Measurements from ENCODE around the gene ZNF335.
A peak's percentile ranks its signal among the peaks of the same experiment; 100 is the strongest.
"Not testable (repeated sequence)": the region's sequence is repeated elsewhere in the genome, so short reads cannot be mapped to it uniquely, and the experiment has no call there.

Gene ZNF335

DNA sequence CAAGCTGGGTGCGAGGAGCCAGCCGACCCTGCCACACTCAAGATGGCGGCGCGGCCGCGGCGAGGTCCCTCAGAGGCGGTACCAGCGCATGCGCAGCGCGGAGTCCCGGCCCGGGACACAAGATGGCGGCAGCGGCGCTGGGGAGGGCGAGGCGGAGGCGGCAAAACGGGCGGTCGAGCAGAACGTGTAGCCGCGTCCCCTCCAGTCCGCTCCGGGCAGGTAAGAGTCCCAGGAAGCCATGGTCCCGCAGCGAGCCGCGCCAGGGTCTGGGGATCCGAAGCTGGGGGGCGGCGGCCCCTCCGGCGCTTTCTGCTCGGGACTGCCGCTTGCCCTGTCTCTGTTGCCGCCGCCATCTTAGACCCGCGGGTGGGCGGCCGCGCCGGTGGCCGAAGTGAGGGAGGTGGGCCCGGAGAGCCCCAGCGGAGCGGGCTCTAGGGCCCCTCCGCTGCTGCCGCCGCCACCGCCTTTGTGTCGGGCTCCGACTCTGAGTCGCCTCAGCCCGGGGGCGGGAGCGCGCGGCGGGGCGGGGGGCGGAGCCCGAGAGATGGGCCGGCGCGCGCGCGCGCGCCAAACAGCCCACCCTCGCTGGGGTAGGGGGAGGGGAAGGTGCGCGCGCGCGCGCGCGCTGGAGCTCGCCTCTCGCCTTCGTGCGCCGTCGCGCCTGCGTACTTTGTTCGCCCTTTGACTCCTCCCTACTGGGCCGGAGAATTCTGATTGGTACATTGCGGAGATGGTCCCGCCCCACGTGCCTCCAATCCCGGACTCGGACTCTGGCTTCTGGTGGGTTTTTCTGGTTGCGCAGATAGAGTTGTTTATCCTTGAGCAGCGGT lies 37.2 kb downstream of the ZNF335 start, which contains the start of gene PCIF1:
TSS of gene PCIF1 (plus strand) at position 98 of the 830 bp plus-strand sequence. CDS start 4,317 bp downstream, outside the sequence.
- DNase-seq (ENCODE audit: low read depth in 3 of 3): peak; percentile 97 to 98 (median 98)

DNA sequence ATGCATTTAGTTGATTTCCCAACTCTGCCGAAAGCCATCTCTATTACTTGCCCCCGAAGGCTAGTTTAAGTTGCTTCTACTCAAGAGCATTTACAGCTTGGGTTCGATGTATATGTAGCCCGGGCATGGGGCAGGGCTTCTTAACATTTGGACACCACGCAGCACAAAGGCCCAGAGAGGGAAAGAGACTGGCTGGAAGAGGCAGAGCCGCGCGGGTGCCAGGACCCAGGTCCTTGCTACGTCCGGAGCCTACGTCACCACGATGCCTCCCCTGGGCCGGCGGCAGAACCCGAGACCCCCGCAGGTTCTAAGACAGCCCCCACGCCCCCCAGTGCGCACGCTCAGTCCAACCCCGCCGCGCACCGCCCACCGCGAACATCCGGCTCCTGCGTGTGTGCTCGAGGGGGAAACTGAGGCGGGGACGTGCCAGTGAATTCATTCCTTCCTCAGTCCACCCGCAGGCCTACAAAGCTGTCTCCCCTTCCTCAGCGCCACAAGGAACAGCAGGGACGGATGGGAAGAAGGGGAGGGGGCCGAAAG lies 37.9 kb downstream of the ZNF335 start:
- DNase-seq (ENCODE audit: low read depth in 3 of 3): no peak

DNA sequence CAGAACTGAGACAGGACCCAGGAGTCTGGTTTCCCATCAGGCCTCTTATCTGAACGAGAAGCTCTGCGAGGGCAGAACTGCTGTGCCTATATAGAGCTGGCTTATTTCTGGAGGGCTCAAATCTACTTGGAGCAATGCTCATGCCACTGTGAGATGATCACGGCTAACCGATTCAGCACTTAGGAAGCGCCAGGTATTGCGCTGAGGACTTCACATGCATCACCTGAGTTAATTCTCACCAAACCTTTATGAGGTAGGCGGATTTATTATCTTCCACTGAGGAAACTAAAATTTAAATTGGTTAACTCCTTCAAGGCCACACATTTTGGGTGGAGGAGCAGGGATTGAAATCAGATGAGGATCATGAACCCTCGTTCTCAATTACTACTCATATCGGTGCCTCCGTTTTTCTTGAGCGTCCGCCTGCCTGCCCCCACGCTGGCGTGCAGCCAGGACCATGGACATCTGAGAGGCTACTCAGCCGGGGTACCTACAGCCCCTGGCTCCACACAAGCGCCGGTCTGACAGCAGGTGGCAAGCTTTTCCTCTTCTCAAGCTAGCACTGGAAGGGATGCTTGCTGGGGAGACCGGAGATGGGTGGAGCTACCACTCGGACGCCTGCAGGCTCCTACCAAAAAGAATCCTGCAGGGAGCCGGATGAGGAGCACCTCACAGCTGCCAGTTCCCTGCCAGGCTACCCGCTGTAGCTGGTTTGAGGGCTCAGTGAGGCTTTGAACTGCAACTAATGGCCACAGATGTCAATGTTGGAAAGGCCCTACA lies 38.5 kb downstream of the ZNF335 start:
- DNase-seq (ENCODE audit: low read depth in 3 of 3): peak; percentile 35 to 63 (median 36)

DNA sequence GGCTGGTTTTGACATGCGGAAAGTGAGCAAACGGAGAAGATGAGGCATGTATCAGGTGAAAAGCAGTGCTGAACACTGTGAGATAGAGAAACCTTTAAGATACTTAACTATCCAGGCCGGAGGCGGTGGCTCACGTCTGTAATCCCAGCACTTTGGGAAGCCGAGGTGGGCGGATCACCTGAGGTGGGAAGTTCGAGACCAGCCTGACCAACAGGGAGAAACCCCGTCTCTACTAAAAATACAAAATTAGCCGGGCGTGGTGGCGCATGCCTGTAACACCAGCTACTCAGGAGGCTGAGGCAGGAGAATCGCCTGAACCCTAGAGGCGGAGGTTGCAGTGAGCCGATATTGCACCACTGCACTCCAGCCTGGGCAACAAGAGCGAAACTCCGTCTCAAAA lies 40.3 kb downstream of the ZNF335 start:
- DNase-seq (ENCODE audit: low read depth in 3 of 3): not testable (repeated sequence)

GRCh38 chr20:45927071-45927878 lies 44.7 kb downstream of the ZNF335 start:
- no peak for DNase-seq (ENCODE audit: low read depth in 3 of 3)

GRCh38 chr20:45926731-45927070 lies 45.3 kb downstream of the ZNF335 start:
- no peak for DNase-seq (ENCODE audit: low read depth in 3 of 3)

DNA sequence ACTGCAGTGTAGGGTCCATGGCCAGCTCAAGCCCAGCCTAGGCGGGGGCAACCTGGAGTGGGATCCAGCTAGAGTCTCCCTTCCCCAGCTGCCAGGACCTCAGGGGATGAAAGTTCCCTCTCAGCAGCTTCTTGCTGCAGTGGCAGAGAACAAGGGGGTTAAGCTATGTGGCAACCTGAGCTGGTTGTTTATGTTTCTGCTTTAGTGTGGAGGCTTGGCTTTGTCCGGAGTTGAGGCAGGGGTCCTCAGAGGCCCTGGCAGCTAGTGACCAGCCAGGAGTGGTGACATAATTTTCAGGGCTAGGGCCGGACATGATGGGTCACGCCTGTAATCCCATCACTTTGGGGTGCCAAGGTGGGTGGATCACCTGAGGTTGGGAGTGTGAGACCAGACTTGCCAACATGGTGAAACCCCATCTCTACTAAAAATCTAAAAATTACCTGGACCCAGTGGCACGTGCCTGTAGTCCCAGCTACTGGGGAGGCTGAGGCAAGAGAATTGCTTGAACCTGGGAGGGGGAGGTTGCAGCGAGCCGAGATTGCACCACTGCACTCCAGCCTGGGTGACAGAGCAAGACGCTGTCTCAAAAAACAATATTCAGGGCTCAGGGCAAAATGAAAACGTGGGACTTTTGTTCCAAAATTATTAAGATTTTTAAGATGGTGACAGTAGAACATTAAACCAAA lies 46.0 kb downstream of the ZNF335 start:
- DNase-seq (ENCODE audit: low read depth in 3 of 3): no peak

GRCh38 chr20:45924391-45925261 lies 47.4 kb downstream of the ZNF335 start:
- no peak for DNase-seq (ENCODE audit: low read depth in 3 of 3)

DNA sequence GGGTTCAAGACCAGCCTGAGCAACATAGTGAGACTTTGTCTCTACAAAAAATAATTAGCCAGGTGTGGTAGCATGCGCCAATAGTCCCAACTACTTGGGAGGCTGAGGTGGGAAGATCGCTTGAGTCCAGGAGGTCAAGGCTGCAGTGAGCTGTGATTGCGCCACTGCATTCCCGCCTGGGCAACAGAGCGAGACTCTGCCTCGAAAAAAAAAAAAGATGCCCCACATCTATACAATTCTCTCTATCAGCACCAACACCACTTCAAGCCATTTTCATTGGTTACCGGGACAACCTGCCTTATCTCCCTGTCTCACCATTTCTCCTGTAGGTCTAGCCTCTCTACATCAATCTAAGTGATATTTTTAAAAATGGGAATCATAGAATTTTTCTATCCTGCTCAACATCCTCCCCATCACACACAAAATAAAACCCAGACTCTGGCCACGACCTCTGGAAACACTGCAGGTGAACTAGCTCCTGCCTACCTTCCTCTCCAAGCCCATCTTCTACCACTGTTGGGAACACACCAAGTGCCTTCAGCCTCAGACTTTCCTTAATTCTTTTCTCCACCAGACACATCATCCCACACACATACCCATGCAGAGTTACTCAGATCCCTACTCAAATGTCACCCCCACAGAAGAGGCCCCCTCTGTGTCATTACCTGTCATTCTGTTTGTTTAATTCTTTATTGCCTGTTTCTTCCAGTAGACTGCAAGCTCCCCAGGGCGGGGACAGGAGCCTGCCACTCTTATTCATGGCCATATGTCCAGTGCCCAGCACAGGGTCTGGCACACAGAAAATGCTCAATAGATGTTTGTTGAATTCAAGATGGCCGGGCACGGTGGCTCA lies 50.4 kb downstream of the ZNF335 start:
- no peak for DNase-seq (ENCODE audit: low read depth in 3 of 3)

GRCh38 chr20:45920462-45921336 lies 51.3 kb downstream of the ZNF335 start:
- DNase-seq (ENCODE audit: low read depth in 3 of 3): no peak

GRCh38 chr20:45919542-45920399 lies 52.2 kb downstream of the ZNF335 start:
- no peak for DNase-seq (ENCODE audit: low read depth in 3 of 3)

DNA sequence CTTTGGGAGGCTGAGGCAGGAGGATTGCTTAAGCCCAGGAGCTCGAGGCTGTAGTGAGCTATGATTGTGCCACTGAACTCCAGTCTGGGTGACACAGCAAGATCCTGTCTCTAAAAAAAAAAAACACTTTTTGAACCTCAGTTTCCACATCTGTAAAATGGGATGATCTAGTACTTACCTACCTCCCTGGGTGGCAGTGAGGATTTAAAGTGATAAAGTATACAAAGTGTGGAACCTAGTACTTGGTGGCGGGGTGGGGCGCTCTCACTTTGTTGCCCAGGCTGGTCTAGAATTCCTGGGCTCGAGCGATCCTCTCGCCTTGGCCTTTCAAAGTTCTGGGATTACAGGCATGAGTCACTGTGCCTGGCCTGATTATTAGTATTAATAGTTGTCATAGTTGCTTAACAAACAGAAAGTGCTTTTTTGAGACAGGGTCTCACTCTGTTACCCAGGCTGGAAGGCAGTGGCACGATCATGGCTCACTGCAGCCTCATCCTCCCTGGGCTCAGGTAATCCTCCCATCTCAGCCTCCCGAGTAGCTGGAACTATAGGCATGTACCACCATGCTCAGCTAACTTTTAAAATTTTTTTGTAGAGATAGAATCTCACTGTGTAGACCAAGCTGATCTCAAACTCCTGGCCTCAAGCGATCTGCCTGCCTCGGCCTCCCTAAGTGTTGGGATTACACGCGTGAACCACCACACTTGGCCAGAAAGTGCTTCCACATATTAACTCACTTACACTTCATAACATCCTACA lies 53.0 kb downstream of the ZNF335 start:
- no peak for DNase-seq (ENCODE audit: low read depth in 3 of 3)

- no peak for DNase-seq (ENCODE audit: low read depth in 3 of 3)
These were observed 53.7 kb downstream of the ZNF335 start for GRCh38 chr20:45918182-45918737.

GRCh38 chr20:45917790-45918141 lies 54.2 kb downstream of the ZNF335 start:
- DNase-seq (ENCODE audit: low read depth in 3 of 3): no peak

GRCh38 chr20:45913116-45913515 lies 58.9 kb downstream of the ZNF335 start:
- DNase-seq (ENCODE audit: low read depth in 3 of 3): no peak

GRCh38 chr20:45912344-45912682 lies 59.7 kb downstream of the ZNF335 start:
- no peak for DNase-seq (ENCODE audit: low read depth in 3 of 3)
